GM21529 (cell line): ENCODE measurements around the gene HIVEP1.
A peak's percentile ranks its signal among the peaks of the same experiment; 100 is the strongest.

Experiments
- ATAC-seq: cut with Tn5 transposase; IDR thresholded peaks from one replicate; pipeline ENCODE4 v1.9.1; 2021; ENCODE audit not compliant: unreplicated experiment

Gene HIVEP1

GRCh38 chr6:11992086-11992485 is 20.0 kb upstream of the HIVEP1 start:
- ATAC-seq = no peak

GRCh38 chr6:11994875-11995461 is 17.1 kb upstream of the HIVEP1 start:
- ATAC-seq = no peak

- no peak for ATAC-seq
These were observed 15.4 kb upstream of the HIVEP1 start for GRCh38 chr6:11996751-11997150.

GRCh38 chr6:11999246-11999645 is 12.9 kb upstream of the HIVEP1 start:
- no peak for ATAC-seq

- no peak for ATAC-seq
These were observed 11.9 kb upstream of the HIVEP1 start for GRCh38 chr6:12000174-12000573.

- ATAC-seq = no peak
These were observed 11.0 kb upstream of the HIVEP1 start for GRCh38 chr6:12001004-12001705.

- no peak for ATAC-seq
These were observed 10.2 kb upstream of the HIVEP1 start for GRCh38 chr6:12001706-12002435.

- no peak for ATAC-seq
These were observed 4.6 kb upstream of the HIVEP1 start for GRCh38 chr6:12007473-12007872.

GRCh38 chr6:12007887-12008286 is 4.2 kb upstream of the HIVEP1 start:
- ATAC-seq = no peak

GRCh38 chr6:12008366-12009179 is 3.5 kb upstream of the HIVEP1 start:
- ATAC-seq = peak; percentile 30

- ATAC-seq = no peak
These were observed 2.9 kb upstream of the HIVEP1 start for GRCh38 chr6:12009180-12009685.

- no peak for ATAC-seq
These were observed 2.1 kb upstream of the HIVEP1 start for GRCh38 chr6:12009876-12010634.

GRCh38 chr6:12010635-12011275 is 1.4 kb upstream of the HIVEP1 start:
- ATAC-seq = peak; percentile 35

GRCh38 chr6:12011276-12012037 is 655 bp upstream of the HIVEP1 start:
- ATAC-seq = peak; percentile 60

GRCh38 chr6:12012558-12013306 is 620 bp downstream of the HIVEP1 start:
- ATAC-seq = no peak

GRCh38 chr6:12013307-12013719 is 1.2 kb downstream of the HIVEP1 start:
- no peak for ATAC-seq

- ATAC-seq = no peak
These were observed 2.1 kb downstream of the HIVEP1 start for GRCh38 chr6:12014027-12014872.

GRCh38 chr6:12014873-12015149 is 2.7 kb downstream of the HIVEP1 start:
- no peak for ATAC-seq
